Activated CD4-positive, alpha-beta T cell treated with anti-CD3 and anti-CD28 coated beads, Interleukin-2, Interleukin-4, amounts not matched to agents 100 ng/mL and 50 ng/mL, durations not matched to agents 16 hours and 8 hours (primary cell): ENCODE results near the gene RIN1.
A peak's percentile ranks its signal among the peaks of the same experiment; 100 is the strongest.
"Not testable (repeated sequence)": the region's sequence is repeated elsewhere in the genome, so short reads cannot be mapped to it uniquely, and the experiment has no call there.

ENCODE experiments used
- DNase-seq: peaks from one replicate; pipeline ENCODE4 v3.0.0-alpha.2; 2020; ENCODE audit warnings: low spot score

RIN1 gene

GRCh38 chr11:66334605-66335442 lies 1.4 kb downstream of the RIN1 start:
- DNase-seq: no peak

DNA sequence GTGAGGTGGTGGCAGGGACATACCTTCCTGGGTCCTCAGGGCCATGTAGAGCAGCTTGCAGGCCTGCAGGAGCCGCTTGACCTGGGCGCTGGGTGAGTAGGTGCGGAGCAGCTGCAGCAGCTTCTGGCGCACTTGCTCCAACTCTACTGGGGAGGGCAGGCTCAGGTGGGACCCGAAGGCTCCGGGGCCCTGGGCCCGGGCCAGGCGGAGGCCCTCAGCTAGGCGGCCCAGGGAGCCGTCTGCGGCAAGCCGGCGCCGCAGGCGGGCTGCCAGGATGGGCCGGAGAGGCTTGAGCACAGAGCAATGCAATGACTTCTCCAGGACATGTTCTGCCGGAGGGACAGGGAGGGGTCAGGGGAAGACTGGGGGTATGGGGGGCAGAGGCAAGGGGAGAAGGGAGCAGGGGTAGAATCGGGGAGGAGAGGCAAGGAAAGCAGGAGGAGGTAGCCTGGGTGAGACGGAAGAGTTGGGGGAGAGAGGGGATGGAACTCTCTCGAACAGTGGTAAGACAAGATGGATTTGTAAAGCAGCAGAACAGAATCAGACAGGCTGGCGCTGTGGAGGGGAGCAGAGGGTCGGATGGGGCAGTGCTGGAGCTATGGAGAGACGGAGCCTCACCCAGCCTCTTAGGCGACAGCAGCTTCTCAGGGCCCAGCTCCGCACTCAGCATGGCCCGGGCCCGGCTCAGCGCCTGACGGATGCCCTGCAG lies 2.2 kb downstream of the RIN1 start:
- no peak for DNase-seq

- DNase-seq: no peak
Measured at GRCh38 chr11:66333220-66333877, 2.9 kb downstream of the RIN1 start.

DNA sequence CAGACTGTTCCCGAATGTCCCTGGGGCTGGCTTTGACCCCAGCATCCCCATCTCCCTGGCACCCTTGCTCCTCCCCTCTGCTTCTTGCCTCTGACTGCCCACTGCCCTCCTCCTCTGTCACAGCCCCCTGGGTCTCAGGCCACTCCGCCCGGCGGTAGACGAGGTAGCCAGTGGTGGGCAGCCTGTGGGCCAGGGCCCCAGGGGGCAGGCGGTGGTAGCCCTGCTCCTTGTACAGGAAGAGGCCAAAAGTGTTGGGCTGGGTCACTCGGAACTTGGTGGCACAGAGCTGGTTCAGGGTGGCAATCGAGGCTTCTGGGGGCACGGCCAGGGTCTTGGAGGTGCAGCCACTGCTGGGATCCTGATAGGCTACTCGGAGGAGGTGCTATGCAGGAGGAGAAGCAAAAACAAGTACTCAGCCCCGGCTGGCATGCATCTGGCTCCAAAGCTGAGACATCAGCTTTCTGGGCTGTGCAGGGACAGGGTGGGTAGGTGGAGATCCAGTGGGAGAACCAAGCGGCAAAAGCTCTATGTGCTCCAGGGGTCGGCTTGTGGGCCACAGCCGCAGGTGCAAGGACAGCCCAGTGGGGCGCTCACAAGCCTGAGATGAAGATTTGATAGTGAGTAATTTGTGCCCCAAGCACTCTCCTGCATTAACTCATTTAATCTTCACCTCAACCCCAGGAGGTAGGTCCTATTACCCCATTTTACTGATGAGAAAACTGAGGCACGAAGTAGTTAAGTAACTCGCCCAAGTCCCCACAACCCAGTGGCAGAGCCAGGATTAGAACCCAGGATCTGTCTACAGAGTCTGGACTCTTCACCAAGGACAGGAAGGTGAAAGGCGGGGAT lies 3.6 kb downstream of the RIN1 start:
- no peak for DNase-seq

DNA sequence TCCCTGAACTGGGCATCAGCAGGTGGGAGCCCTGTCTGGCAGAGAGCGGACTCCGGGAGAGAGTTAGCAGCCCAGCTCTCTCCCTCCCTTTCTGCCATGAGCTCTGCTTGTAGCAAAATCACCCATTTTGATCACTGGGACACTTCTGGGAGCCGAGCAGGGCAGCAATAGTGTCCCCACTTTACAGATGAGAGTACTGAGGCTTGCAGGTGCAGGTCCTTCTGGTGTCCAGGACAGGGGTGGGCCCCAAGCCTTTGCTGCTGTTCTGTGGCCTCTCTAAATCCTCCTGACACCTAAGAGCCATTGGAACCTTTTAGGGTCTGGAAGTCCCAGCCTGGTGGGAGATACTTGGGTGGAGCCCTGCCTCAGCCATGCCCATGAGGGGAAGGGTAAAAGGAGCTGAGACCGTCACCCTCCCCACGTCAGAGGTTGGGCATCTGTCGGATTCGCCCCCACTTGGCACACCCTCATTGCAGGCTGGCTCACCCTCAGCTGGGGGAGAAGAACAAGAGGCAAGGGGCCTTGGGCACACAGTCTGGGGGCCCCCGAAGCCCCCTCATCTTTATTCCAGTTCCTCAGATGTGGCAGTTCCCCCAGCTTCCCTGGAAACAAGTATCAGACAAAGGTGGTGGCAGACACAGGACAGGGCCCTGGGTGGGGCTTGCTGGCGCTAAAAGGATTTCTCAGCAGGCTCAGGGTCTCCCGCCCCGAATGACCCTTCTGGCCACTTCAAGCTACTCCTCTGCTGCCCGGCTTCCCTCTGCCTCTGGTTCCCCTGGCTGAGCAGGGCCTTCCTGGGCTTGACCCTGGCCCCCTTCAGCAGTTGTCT lies 4.5 kb downstream of the RIN1 start:
- no peak for DNase-seq

- DNase-seq: no peak
Measured at GRCh38 chr11:66330931-66331330, 5.3 kb downstream of the RIN1 start.

- DNase-seq: no peak
Measured at GRCh38 chr11:66329165-66329673, 7.0 kb downstream of the RIN1 start.

DNA sequence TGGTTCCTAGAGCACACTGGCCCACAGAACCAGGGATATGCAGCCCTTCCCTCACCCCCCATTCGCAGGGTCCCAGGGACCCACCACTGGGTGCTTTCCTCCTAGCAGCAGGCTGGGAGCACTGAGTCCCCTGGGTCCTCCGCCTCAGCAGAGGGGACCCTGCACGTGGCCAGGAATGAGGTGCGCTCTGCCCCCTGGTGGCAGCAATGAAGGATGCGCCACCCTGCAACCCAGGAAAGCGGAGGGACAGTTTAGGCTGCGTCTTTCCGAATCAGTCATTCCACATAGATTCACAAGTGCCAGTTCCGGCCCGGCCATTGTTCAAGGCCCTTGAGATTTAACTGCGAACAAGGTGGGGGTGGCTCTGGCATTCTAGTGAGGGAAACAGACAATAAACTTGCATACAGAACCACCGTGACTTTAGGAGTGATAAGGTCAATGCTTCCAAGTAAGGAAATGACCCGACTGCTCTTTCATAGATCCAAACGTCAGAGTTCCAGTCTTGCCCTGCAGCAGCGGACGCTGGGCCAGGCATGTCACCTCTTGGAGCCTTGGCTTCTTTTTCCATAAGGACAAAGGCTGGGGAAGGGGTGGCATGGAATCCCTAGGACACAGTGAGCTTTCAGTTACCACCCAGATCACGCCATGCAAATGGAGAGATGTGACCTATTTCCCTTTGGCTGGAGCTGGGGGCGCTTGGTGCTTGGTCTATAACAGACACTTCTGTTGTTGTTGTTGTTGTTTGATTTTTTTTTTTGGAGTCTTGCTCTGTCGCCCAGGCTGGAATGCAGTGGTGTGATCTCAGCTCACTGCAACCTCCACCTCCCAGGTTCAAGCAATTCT lies 7.7 kb downstream of the RIN1 start:
- peak; percentile 88 for DNase-seq

GRCh38 chr11:66328031-66328301 lies 8.3 kb downstream of the RIN1 start:
- no peak for DNase-seq

- DNase-seq: no peak
Measured at GRCh38 chr11:66327171-66328030, 8.8 kb downstream of the RIN1 start.

DNA sequence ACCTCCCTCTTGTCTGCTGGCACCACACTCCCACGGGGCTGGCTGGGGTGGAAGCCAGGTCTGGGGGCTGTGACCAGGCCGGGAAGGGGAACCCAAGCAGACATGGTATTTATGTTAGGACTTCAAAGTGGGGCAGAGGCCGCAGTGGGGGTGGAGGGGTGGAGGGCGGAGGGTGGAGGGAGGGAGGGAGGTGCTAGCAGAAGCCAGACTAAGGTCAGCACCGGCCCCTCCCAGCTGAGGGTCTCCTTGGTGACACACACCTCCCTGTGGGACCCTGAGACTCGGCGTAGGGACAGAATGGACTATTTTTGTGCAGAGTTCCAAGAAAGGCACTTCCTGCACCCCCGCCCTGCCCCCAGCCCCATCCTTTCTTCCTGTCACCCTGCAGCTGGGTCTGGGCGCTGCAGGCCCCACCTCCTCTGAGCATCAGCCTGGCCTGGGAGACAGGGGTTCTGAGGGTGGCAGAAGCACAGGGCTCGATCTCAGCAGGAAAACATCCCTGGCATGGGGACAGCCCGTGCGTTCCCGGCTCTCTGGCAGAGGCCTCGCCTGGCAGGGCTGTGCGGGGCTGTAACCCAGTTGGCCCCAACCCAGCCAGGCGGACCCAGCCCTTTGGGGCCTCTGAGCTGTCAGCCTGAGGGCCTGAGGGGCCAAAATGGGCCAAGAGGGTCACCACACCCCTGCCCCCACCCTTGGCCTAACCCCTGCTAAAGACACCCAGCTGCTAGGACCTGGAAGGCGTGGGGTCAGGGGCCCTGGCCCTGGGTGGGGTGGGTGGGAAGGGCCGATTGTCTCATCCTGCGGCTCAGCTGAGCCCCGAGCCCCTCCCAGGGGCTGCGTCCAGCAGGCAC lies 9.7 kb downstream of the RIN1 start:
- DNase-seq: no peak

DNA sequence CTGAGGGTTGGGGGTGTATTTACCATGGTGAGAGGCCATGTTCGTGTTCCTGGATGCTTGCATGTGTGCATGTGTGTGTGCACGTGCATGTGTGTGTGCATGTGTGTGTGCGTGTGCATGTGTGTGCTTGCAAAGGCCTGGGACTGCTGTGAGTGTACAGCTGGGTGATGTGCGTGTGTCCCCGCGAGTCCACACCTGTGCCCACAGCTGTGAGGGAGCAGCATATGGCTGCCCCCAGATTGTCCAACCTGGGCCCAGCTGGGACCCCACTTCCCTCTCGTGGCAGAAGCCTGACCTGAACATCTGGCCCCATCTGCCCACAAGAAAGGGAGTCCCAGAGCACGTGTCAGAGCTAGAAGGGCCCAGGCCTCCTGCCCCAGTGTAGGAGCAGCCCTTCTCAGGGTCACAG lies 11.0 kb downstream of the RIN1 start:
- no peak for DNase-seq

DNA sequence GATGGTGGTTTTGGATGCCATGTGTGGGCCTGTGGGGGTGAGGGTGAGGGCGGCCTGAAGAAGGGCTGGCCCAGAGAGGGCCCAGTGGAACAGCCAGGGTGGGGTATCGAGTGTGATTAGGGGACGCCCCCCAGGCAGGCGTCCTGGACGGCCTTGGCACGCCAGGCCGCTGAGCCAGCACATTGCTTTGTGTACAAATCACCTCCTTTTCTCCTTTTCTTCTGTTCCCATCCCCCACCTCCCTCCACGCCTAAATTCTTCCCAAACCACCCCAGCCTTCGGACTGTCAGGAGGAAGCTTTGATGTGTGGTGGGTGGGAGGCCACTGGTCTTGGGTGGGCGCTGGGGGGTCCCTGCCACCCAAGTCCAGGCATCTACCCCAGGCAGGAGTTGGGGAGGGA lies 11.6 kb downstream of the RIN1 start:
- no peak for DNase-seq

GRCh38 chr11:66323684-66324083 lies 12.6 kb downstream of the RIN1 start:
- no peak for DNase-seq

GRCh38 chr11:66322732-66323427 lies 13.4 kb downstream of the RIN1 start:
- DNase-seq: no peak

DNA sequence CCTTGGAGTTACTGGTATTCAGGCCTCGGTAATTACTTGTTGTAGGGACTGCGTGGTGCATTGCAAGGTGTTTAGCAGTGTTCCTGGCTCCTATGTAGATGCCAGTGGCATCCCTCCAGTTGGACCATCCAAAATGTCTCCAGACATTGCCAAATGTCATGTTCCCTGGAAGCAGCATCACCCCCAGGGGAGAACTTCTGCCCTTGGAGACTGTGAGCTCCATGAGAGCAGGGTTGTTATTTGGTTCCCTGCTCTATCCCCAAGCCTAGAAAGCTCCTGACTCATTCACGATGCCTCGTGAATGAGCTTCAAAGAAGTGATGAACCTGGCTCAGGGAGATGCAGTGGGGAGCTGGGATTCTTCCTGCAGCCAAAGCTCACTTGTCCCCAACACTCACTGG lies 14.6 kb downstream of the RIN1 start:
- DNase-seq: no peak

GRCh38 chr11:66320748-66321147 lies 15.5 kb downstream of the RIN1 start:
- not testable (repeated sequence) for DNase-seq

- not testable (repeated sequence) for DNase-seq
Measured at GRCh38 chr11:66320289-66320688, 15.9 kb downstream of the RIN1 start.
